ACHN (cell line): ENCODE measurements around the gene ARPIN.
"Not testable (repeated sequence)": the region's sequence is repeated elsewhere in the genome, so short reads cannot be mapped to it uniquely, and the experiment has no call there.

Source experiments
- DNase-seq: peaks from one replicate; pipeline ENCODE4 v3.0.0-alpha.2; 2015
- in situ Hi-C: cut with HindIII; loops from 2 replicates; pipeline ENCODE4 v1.10.0; 2017; ENCODE audit warnings: low sequenced_read_pairs, low pct_ligation_motif_present, low pct_unique_long_range_greater_than_20kb

Gene ARPIN

DNA sequence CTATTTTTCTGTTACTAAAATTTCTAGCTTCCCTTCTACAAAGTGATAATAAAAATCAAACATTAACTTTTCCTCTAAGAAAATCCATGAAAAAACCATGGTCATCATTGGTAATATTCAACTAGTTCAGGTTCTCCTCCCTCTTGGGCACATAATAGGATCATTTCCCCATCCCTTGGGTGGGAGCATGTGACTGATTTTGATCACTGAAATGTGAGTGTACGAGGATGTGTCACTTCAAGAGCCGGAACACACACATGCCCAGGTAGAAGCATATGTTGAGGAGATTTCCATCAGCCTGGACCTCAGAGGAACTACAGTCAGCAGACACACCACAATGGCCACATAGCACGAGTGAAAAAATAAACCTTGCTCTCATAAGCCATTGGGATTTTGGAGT lies 55.1 kb downstream of the ARPIN start:
- in situ Hi-C loops: no loop called here
- DNase-seq: peak; percentile 53

DNA sequence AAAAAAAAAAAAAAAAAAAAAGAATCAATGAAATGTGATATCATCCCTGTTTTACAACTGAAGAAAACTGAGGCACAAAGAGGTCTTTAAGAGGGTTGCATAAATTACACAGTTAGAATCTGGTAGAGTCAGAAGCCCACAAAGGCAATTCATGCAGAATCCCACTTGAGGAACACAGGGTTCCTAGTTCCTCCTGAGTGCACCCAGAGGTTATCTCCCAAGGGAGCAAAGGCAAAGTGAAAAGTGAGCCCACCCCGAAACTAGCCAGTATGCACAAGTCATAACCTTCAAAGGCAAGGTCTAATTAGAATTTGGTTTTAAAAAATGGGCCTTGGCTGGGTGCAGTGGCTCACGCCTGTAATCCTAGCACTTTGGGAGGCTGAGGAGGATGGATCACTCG lies 56.8 kb downstream of the ARPIN start:
- in situ Hi-C loops: no loop called here
- DNase-seq: no peak

- in situ Hi-C loops, DNase-seq: not testable (repeated sequence)
These were observed 57.9 kb downstream of the ARPIN start for GRCh38 chr15:89854863-89855262.

DNA sequence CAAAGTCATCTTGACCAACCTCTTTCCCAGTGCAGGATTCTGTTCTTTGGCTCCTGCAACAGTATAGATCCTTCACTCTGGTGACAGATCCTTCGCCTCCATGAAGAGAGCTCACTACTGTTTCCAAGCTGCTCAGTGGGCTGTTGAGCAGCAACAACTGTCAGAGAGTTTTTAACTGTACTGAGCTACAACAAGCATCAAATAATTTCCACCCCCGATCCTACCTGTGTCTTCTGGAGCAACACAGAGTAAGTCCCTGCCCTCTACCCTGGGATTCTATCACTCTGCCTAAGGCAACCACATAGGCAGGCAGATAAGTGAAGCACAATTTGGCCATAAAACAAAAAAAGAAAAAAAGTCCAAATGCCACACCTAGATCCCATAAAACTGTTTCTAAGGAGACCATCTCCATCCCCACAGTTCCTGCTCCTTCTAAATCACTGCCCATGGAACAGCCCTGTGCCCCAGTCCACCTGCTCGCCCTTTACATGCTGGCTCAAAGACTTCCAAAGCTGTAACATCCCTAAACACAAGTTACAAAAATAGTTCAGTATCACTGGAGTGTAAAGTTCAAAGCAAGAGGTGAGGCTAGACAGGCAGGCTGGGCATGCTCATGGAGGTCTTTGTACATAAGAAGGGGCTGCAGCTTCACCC lies 60.3 kb downstream of the ARPIN start:
- in situ Hi-C loops: no loop called here
- DNase-seq: no peak

DNA sequence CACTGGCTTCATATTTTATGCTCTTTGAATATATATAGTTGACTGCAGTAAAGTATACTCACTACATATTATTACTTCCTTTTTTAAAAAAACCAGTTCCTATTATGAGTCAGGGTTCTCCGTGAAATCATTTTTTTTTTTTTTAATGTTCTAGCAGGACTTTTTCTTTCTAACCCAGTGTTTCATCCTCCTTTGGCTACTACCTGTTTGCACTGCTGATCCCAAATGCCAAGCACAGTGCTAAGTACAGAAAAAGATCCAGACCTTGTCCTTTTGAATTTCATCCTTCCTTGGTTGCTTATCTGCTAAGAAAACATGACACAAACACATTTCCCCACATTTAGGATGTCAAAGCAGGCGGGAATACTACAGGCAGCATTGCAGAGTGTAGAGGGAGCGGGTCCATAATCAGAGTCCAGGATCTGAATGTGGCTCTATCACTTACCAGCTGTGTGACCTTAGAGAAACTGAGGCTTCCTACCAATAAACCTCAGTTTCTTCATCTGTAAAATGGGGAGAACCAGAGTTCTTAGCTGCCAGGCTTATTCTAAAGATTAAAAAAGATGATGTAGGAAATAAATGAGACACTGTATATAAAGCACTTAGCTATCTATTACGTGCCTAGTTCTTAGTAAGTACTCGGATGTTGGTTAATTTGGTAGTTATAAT lies 60.9 kb downstream of the ARPIN start:
- in situ Hi-C loops: no loop called here
- no peak for DNase-seq

DNA sequence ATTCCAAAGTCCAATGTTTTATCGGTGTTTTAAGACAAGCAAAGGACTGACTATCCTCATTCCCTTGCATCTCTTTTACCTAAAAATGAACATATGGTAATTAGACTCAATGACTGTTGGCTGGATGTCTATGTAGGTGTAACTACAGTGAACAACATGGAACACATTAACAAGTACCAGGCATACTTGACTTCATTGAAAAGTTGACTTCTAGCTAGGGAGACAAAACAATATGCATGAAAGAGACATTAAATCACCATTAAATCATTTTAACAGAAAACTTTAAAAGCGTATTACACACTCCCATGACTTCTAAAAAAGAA lies 63.8 kb downstream of the ARPIN start:
- in situ Hi-C loops: no loop called here
- DNase-seq: no peak

GRCh38 chr15:89847101-89847500 lies 65.7 kb downstream of the ARPIN start:
- in situ Hi-C loops: no loop called here
- no peak for DNase-seq

DNA sequence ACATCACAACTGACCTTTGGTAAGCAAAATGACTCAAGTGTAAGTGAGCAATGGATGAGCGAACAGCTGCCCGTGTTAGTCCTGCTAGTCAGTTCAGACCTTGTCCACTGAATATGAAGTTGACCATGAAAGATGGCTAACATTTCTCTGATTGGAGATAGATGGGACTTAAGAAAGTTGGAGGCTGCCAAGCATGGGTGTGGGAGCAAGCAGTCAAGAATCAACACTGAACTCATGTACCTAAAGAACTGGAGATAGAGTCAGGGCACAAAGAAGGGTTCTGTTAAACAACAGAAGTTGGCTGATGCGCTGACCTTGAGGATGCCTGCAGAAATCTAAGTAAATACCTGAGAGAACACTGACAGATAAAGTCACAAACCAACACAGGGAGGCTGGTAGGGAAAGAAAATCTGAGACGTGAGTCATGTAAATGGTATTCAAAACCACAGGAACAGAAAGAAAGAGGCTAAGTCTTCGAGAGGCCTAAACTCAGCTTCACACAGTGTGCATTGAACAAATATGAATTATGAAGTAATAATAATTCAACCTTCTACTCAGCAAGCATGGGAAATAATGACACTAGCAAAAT lies 67.4 kb downstream of the ARPIN start:
- in situ Hi-C loops: no loop called here

More for the DNA sequence above, 67.4 kb downstream of the ARPIN start:
- peak; percentile 84 for DNase-seq
